ENCODE data around the gene RUFY2.
"Not testable (repeated sequence)": the region's sequence is repeated elsewhere in the genome, so short reads cannot be mapped to it uniquely, and the experiment has no call there.

RUFY2 gene

DNA sequence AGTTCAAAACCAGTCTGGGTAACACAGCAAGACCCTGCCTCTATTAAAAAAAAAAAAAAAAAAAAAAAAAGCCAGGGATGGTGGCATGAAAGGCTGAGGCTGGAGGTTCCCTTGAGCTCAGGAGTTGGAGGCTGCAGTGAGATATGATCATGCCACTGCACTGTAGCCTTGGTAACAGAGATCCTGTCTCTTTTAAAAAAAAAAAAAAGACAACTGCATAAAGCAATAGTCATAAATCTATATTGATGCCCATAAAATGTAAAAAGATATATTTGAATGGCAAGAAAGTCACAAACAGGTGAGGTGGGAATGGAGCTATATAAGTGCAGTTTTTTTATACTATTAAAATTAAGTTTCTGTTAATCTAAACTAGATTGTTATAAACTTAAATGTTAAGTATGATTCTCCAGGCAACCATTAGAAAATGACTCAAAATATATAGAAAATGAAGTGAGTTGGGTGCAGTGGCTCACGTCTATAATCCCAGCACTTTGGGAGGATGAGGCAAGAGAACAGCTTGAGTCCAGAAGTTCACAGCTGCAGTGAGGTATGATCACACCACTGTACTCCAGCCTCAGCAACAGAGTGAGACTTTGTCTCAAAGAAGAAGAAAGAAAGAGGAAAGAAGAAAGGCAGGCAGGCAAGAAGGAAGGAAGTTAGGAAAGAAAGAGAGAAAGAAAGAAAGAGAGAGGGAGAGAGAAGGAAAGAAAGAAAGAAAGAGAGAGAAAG lies 88.6 kb downstream of the RUFY2 start:
- H3K4me1 ChIP-seq (ENCODE audit: control insufficient read depth in 1 of 2, insufficient read depth in 1 of 2, low read depth in 1 of 2, low read length in 1 of 2): peaks cover 9 to 16% of the 10 kb centered on the region in 2 experiments
- no peak overlapping the region for H3K27ac ChIP-seq
- no peaks in the 10 kb centered on the region for H3K27me3 ChIP-seq
- no peaks in the 10 kb centered on the region for H3K9me3 ChIP-seq
- no peak overlapping the region for H3K4me3 ChIP-seq (ENCODE audit: low read depth in 1 of 2, low read length in 1 of 2)
- no peaks in the 10 kb centered on the region for H3K36me3 ChIP-seq
- TF ChIP-seq, protein P1, sequence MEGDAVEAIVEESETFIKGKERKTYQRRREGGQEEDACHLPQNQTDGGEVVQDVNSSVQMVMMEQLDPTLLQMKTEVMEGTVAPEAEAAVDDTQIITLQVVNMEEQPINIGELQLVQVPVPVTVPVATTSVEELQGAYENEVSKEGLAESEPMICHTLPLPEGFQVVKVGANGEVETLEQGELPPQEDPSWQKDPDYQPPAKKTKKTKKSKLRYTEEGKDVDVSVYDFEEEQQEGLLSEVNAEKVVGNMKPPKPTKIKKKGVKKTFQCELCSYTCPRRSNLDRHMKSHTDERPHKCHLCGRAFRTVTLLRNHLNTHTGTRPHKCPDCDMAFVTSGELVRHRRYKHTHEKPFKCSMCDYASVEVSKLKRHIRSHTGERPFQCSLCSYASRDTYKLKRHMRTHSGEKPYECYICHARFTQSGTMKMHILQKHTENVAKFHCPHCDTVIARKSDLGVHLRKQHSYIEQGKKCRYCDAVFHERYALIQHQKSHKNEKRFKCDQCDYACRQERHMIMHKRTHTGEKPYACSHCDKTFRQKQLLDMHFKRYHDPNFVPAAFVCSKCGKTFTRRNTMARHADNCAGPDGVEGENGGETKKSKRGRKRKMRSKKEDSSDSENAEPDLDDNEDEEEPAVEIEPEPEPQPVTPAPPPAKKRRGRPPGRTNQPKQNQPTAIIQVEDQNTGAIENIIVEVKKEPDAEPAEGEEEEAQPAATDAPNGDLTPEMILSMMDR (IDR thresholded peaks at IDR 0.05): no peak

DNA sequence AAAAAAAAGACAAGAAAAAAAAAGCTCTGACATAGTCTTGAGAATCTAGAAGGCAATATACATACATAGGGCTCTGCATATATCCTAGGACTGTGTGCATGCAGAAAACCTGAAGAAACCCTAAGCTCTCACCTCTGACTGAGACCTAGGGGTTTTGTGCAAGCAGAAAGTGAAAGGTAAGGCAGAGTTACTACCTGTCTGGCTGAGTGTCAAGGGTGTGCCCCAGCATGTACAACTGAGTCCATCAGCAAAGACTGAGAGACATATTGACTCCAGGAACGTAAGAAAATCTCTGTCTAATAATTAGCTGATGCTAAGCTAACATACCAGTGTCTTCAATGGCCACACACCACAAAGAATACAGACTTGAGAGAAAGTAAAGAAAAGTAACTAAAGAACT lies 91.5 kb downstream of the RUFY2 start:
- Histone ChIP-seq H3K9me3 (no peaks in the 10 kb centered on the region), H3K4me3 (ENCODE audit: low read depth in 1 of 2, low read length in 1 of 2) (no peak overlapping the region), H3K27ac (no peak overlapping the region), H3K36me3 (no peaks in the 10 kb centered on the region), H3K27me3 (no peaks in the 10 kb centered on the region), H3K4me1 (ENCODE audit: control insufficient read depth in 1 of 2, insufficient read depth in 1 of 2, low read depth in 1 of 2, low read length in 1 of 2) (peaks cover 9 to 16% of the 10 kb centered on the region in 2 experiments)
- TF ChIP-seq, protein P1 (IDR thresholded peaks at IDR 0.05): no peak

DNA sequence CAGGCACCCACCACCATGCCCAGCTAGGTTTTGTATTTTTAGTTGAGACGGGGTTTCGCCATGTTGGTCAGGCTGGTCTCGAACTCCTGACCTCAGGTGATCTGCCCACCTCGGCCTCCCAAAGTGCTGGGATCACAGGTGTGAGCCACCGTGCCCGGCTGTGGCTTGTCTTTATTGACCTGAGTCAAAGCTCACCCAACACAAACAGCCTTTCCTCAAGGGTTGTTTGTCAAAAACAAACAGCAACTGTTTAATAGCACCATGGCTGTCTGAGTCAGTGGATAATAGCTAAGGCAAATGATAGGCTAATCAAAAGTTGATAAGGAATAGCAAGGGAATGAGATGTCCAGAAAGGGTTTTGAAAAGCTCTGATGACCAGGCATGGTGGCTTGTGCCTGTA lies 92.1 kb downstream of the RUFY2 start:
- H3K4me3 ChIP-seq (ENCODE audit: low read depth in 1 of 2, low read length in 1 of 2); H3K36me3 ChIP-seq; H3K27me3 ChIP-seq; H3K9me3 ChIP-seq: not testable (repeated sequence)
- peaks cover 9 to 16% of the 10 kb centered on the region in 2 experiments for H3K4me1 ChIP-seq (ENCODE audit: control insufficient read depth in 1 of 2, insufficient read depth in 1 of 2, low read depth in 1 of 2, low read length in 1 of 2)
- peak overlapping the region; percentile 51 for H3K27ac ChIP-seq

DNA sequence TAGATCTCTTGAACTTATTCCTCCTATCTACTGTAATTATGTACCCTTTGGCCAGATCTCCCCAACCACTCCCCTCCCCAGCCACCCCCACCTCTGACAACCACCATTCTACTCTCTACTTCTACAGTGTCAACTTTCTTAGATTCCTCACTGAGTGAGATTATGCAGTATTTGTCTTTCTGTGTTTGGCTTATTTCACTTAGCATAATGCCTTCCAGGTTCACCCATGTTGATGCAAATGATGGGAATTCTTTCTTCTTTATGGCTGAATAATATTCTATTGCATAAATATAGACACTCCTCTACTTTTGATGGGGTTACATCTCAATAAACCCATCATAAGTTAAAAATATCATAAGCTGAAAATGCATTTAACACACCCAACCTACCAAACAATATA lies 96.5 kb downstream of the RUFY2 start:
- Histone ChIP-seq H3K4me3 (ENCODE audit: low read depth in 1 of 2, low read length in 1 of 2) (no peak overlapping the region), H3K4me1 (ENCODE audit: control insufficient read depth in 1 of 2, insufficient read depth in 1 of 2, low read depth in 1 of 2, low read length in 1 of 2) (peaks cover 6 to 11% of the 10 kb centered on the region in 2 experiments), H3K9me3 (no peaks in the 10 kb centered on the region), H3K36me3 (no peaks in the 10 kb centered on the region), H3K27ac (no peak overlapping the region), H3K27me3 (no peaks in the 10 kb centered on the region)
- TF ChIP-seq, protein P1 (IDR thresholded peaks at IDR 0.05): no peak

DNA sequence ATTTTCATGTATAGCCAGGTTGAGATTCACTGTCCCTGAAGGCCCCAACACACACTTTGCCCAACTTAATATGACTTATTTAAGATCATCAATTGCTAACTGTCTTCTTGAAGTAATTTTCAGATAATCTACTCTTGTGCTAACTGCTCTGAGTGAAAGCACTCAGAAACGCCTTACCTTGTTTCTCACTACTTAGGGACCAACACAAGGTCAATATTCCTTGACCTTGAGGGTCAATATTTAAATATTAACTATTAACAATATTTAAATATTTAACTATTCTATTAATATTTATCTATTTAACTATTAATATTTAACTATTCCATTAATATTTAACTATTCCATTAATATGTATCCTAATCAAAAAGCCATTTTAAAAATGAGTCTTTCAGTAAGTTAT lies 101.2 kb downstream of the RUFY2 start:
- no peak overlapping the region for H3K4me3 ChIP-seq (ENCODE audit: low read depth in 1 of 2, low read length in 1 of 2)
- H3K9me3 ChIP-seq: no peaks in the 10 kb centered on the region
- no peaks in the 10 kb centered on the region for H3K27me3 ChIP-seq
- H3K27ac ChIP-seq: no peak overlapping the region
- H3K36me3 ChIP-seq: no peaks in the 10 kb centered on the region
- H3K4me1 ChIP-seq (ENCODE audit: control insufficient read depth in 1 of 2, insufficient read depth in 1 of 2, low read depth in 1 of 2, low read length in 1 of 2): peaks cover 16 to 17% of the 10 kb centered on the region in 2 experiments
- TF ChIP-seq, protein P1 (IDR thresholded peaks at IDR 0.05): no peak

DNA sequence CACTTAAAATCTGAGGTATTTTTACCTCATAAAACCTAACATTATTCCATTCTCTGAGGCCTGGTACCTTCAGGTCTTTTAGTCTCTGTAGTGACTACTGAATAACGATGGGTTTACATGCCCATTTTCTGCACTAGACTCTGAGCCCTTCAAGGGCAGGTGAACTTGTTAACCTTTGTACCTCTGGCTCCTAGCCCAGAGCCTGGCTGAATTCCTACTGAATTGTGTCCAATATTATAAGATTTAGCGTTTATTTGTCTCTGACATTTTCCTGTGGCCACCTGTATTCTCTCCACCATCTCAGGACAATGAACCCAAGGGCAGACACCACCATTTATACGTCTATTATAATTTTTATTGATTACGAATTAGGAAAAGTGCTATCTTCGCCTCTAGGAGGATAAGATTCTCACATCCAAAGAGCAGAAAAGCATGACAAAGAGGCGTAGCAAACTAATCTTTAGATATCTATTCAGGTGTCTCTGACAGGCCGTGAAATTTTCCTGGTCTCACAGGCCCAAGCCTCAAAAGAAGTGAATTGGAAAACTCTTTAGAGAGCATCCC lies 103.1 kb downstream of the RUFY2 start:
- H3K27ac ChIP-seq: no peak overlapping the region
- no peaks in the 10 kb centered on the region for H3K36me3 ChIP-seq
- no peak overlapping the region for H3K4me3 ChIP-seq (ENCODE audit: low read depth in 1 of 2, low read length in 1 of 2)
- no peaks in the 10 kb centered on the region for H3K9me3 ChIP-seq
- H3K4me1 ChIP-seq (ENCODE audit: control insufficient read depth in 1 of 2, insufficient read depth in 1 of 2, low read depth in 1 of 2, low read length in 1 of 2): peaks cover 28 to 33% of the 10 kb centered on the region in 2 experiments
- no peaks in the 10 kb centered on the region for H3K27me3 ChIP-seq
- TF ChIP-seq, protein P1 (IDR thresholded peaks at IDR 0.05): no peak
